PFSK-1 (cell line): Measurements from ENCODE around the gene FKBP1A.

Experiments
- POLR2AphosphoS5 ChIP-seq: IDR thresholded peaks from 2 replicates; pipeline ENCODE4 v1.6.1; 2012; ENCODE audit warnings: low read depth, mild to moderate bottlenecking, control low read depth, low read length, moderate library complexity
- REST ChIP-seq, 2 experiments: IDR thresholded peaks; 2 replicates each; pipeline versions ENCODE4 v1.6.1 to v1.8.0; 2011 to 2012; ENCODE audit warnings: low read depth in 2 of 2, low read length in 2 of 2, control low read depth in 1 of 2, inconsistent platforms in 1 of 2, mild to moderate bottlenecking in 1 of 2, moderate library complexity in 1 of 2; ENCODE audit not compliant: insufficient read depth in 1 of 2
- TAF1 ChIP-seq: IDR thresholded peaks from 2 replicates; pipeline ENCODE4 v1.6.1; 2012; ENCODE audit warnings: low read length, control low read depth, borderline replicate concordance; ENCODE audit not compliant: insufficient read depth

DNA sequence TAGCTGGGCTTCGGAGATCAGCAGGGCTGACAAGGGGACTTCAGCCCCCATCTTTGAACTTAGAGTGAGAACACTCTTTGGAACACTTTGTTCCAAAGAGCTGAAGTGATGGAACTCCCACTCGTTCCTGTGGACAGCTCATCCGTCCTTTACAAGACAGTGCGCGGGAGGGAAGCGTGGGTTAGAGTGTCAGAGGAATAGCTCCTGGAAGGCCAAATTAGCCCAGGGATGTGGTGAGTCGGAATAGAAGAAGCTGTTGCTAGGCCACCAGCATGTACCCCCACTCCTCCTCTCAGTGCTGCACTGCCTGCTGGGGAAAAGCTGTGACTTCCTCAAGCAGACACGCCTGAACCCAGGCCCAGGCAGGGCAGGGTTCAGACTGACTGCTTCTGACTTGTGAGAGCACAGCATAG, 65.6 kb downstream of the FKBP1A start:
- TF ChIP-seq TAF1, result no peak
- no peak for TF ChIP-seq REST (IDR thresholded peaks at IDR 0.05; ENCODE audit: insufficient read depth in 1 of 2, low read depth in 2 of 2, low read length in 2 of 2)
- TF ChIP-seq POLR2AphosphoS5, result no peak
